ENCODE measurements around the gene ONECUT3.

The ONECUT3 gene

GRCh38 chr19:1823020-1823419, 69.7 kb downstream of the ONECUT3 start:
- DNase-seq: no peak
- H3K27me3 ChIP-seq (replicated peaks; ENCODE audit: insufficient read depth, low read length): no peaks in the 10 kb centered on the region
- no peaks in the 10 kb centered on the region for H3K9me2 ChIP-seq (replicated peaks; ENCODE audit: insufficient read depth, low read length)
- H3F3A ChIP-seq (ENCODE audit: insufficient read depth, low read length): no peaks in the 10 kb centered on the region
- TF ChIP-seq CTCF (IDR thresholded peaks at IDR 0.05; ENCODE audit: low read length): no peak
- TF ChIP-seq EZH2phosphoT487 (IDR thresholded peaks at IDR 0.05; ENCODE audit: low read length): no peak
- TF ChIP-seq EZH2 (optimal IDR thresholded peaks at IDR 0.05; ENCODE audit: low read depth, low read length): no peak
- H3K79me2 ChIP-seq (ENCODE audit: low read length): peaks cover 18% of the 10 kb centered on the region
- no peak overlapping the region for H2AFZ ChIP-seq (ENCODE audit: low read length)
- H3K9ac ChIP-seq (ENCODE audit: low read length): no peak overlapping the region
- H3K36me3 ChIP-seq (replicated peaks; ENCODE audit: insufficient read depth, low read length): peaks cover under 1% of the 10 kb centered on the region
- H3K4me2 ChIP-seq (ENCODE audit: low read depth, low read length): no peak overlapping the region
- no peak overlapping the region for H3K27ac ChIP-seq (ENCODE audit: low read length)
- no peak overlapping the region for H3K4me3 ChIP-seq (ENCODE audit: low read length)
- H3K9me3 ChIP-seq (replicated peaks; ENCODE audit: insufficient read depth, low read length): no peaks in the 10 kb centered on the region
- H3K4me1 ChIP-seq (ENCODE audit: low read length): no peaks in the 10 kb centered on the region
- H4K20me1 ChIP-seq (ENCODE audit: insufficient read depth, low read length): no peaks in the 10 kb centered on the region

GRCh38 chr19:1823539-1824251, 70.4 kb downstream of the ONECUT3 start:
- Histone ChIP-seq H3K4me1 (ENCODE audit: low read length) (no peaks in the 10 kb centered on the region), H2AFZ (ENCODE audit: low read length) (no peak overlapping the region), H3K27ac (ENCODE audit: low read length) (no peak overlapping the region), H3K9me3 (replicated peaks; ENCODE audit: insufficient read depth, low read length) (no peaks in the 10 kb centered on the region), H3F3A (ENCODE audit: insufficient read depth, low read length) (no peaks in the 10 kb centered on the region), H3K79me2 (ENCODE audit: low read length) (peaks cover 18% of the 10 kb centered on the region), H3K36me3 (replicated peaks; ENCODE audit: insufficient read depth, low read length) (no peaks in the 10 kb centered on the region; the same call in none of the 2 replicates), H3K9me2 (replicated peaks; ENCODE audit: insufficient read depth, low read length) (no peaks in the 10 kb centered on the region), H3K9ac (ENCODE audit: low read length) (no peak overlapping the region), H3K4me2 (ENCODE audit: low read depth, low read length) (no peak overlapping the region), H3K4me3 (ENCODE audit: low read length) (no peak overlapping the region), H3K27me3 (replicated peaks; ENCODE audit: insufficient read depth, low read length) (no peaks in the 10 kb centered on the region), H4K20me1 (ENCODE audit: insufficient read depth, low read length) (no peaks in the 10 kb centered on the region)
- no peak for DNase-seq
- no peak for TF ChIP-seq CTCF (IDR thresholded peaks at IDR 0.05; ENCODE audit: low read length)
- no peak for TF ChIP-seq EZH2 (optimal IDR thresholded peaks at IDR 0.05; ENCODE audit: low read depth, low read length)
- TF ChIP-seq EZH2phosphoT487 (IDR thresholded peaks at IDR 0.05; ENCODE audit: low read length): no peak

GRCh38 chr19:1824252-1824622, 70.9 kb downstream of the ONECUT3 start:
- peaks cover 18% of the 10 kb centered on the region for H3K79me2 ChIP-seq (ENCODE audit: low read length)
- no peak overlapping the region for H3K4me2 ChIP-seq (ENCODE audit: low read depth, low read length)
- H3F3A ChIP-seq (ENCODE audit: insufficient read depth, low read length): no peaks in the 10 kb centered on the region
- no peaks in the 10 kb centered on the region for H3K9me3 ChIP-seq (replicated peaks; ENCODE audit: insufficient read depth, low read length)
- no peak for DNase-seq
- no peak overlapping the region for H3K9ac ChIP-seq (ENCODE audit: low read length)
- no peaks in the 10 kb centered on the region for H3K9me2 ChIP-seq (replicated peaks; ENCODE audit: insufficient read depth, low read length)
- H3K4me1 ChIP-seq (ENCODE audit: low read length): no peaks in the 10 kb centered on the region
- no peaks in the 10 kb centered on the region; the same call in none of the 2 replicates for H3K36me3 ChIP-seq (replicated peaks; ENCODE audit: insufficient read depth, low read length)
- no peaks in the 10 kb centered on the region for H3K27me3 ChIP-seq (replicated peaks; ENCODE audit: insufficient read depth, low read length)
- no peak overlapping the region for H2AFZ ChIP-seq (ENCODE audit: low read length)
- no peaks in the 10 kb centered on the region for H4K20me1 ChIP-seq (ENCODE audit: insufficient read depth, low read length)
- no peak overlapping the region for H3K27ac ChIP-seq (ENCODE audit: low read length)
- TF ChIP-seq EZH2phosphoT487 (IDR thresholded peaks at IDR 0.05; ENCODE audit: low read length) (no peak), CTCF (IDR thresholded peaks at IDR 0.05; ENCODE audit: low read length) (no peak), EZH2 (optimal IDR thresholded peaks at IDR 0.05; ENCODE audit: low read depth, low read length) (no peak)
- no peak overlapping the region for H3K4me3 ChIP-seq (ENCODE audit: low read length)
